ENCODE data around the gene CLSTN3. TPM values are rescaled to one million over a fixed set of nuclear protein-coding genes. Genes with fewer than 3 reads are reported as not detected.

The CLSTN3 gene
- total and polyA plus RNA-seq, 2 donors (not counting 1 experiment from before 2014, with no cell fraction given): 31.7 to 36.5 TPM

DNA sequence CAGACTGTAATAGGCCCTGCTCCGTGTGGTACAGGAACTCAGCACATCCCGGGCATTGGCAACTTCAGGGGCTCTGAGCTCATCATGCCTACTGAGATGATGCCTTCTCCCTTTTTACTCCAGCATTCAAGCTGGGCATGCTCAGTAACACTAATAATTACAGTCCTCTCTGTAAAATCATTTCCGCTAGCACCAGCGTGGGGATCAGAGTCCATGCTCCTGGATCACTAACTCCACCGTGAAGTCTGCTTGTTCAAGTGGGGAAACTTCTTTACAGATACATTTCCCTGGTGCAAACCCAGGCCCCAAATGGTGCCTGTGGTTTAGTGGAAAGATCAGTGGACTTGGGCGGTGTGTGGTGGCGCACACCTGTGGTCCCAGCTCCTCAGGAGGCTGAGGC is 16.7 kb downstream of the CLSTN3 start:
- Histone ChIP-seq H3K4me3 (ENCODE audit: control extremely low read depth in 1 of 5, extremely low read depth in 1 of 5, insufficient read depth in 1 of 5, low read depth in 2 of 5, low read length in 4 of 5) (no peak overlapping the region), H3K36me3 (replicated peaks in 1 of 2; ENCODE audit: control extremely low read depth in 1 of 2, control insufficient read depth in 1 of 2, extremely low read depth in 1 of 2, insufficient read depth in 2 of 2, low read length in 1 of 2) (peaks cover 1 to 27% of the 10 kb centered on the region in 2 experiments), H2AFZ (ENCODE audit: insufficient read depth, low read depth, low read length, poor library complexity, severe bottlenecking) (no peak overlapping the region), H3K79me2 (ENCODE audit: control insufficient read depth, insufficient read depth, low read length) (no peaks in the 10 kb centered on the region), H4K20me1 (ENCODE audit: control insufficient read depth, insufficient read depth, low read length, poor library complexity, severe bottlenecking) (no peaks in the 10 kb centered on the region), H3K4me1 (ENCODE audit: control insufficient read depth in 2 of 2, insufficient read depth in 2 of 2, low read length in 2 of 2) (no peaks in the 10 kb centered on the region), H3K4me2 (replicated peaks; ENCODE audit: low read depth, low read length, poor library complexity, severe bottlenecking) (no peak overlapping the region), H3K27ac (ENCODE audit: low read length in 2 of 2) (no peak overlapping the region), H3K9ac (ENCODE audit: low read length) (no peak overlapping the region), H3K9me3 (ENCODE audit: control extremely low read depth in 1 of 3, control insufficient read depth in 2 of 3, insufficient read depth in 1 of 3, low read length in 2 of 3) (no peaks in the 10 kb centered on the region), H3K27me3 (replicated peaks in 1 of 4; ENCODE audit: control extremely low read depth in 1 of 4, control insufficient read depth in 3 of 4, insufficient read depth in 4 of 4, low read length in 3 of 4) (no peaks in the 10 kb centered on the region)
- ChIA-PET POLR2A (no interaction called here), CTCF (interaction anchor here (0.9 to 1.2 kb wide), 3 partner anchors 8 to 24 kb away, joined by 3 read pairs; no protein-coding TSS in a partner anchor)
- Mint-ChIP-seq H3K9me3 (ENCODE audit: insufficient read depth) (no peaks in the 10 kb centered on the region), H3K4me3 (no peak overlapping the region), H3K27me3 (no peaks in the 10 kb centered on the region), H3K4me1 (peaks cover under 1% of the 10 kb centered on the region), H3K27ac (no peak overlapping the region)
- TF ChIP-seq, protein P1, sequence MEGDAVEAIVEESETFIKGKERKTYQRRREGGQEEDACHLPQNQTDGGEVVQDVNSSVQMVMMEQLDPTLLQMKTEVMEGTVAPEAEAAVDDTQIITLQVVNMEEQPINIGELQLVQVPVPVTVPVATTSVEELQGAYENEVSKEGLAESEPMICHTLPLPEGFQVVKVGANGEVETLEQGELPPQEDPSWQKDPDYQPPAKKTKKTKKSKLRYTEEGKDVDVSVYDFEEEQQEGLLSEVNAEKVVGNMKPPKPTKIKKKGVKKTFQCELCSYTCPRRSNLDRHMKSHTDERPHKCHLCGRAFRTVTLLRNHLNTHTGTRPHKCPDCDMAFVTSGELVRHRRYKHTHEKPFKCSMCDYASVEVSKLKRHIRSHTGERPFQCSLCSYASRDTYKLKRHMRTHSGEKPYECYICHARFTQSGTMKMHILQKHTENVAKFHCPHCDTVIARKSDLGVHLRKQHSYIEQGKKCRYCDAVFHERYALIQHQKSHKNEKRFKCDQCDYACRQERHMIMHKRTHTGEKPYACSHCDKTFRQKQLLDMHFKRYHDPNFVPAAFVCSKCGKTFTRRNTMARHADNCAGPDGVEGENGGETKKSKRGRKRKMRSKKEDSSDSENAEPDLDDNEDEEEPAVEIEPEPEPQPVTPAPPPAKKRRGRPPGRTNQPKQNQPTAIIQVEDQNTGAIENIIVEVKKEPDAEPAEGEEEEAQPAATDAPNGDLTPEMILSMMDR (IDR thresholded peaks at IDR 0.05): no peak
- no peak for TF ChIP-seq EZH2 (IDR thresholded peaks at IDR 0.05; ENCODE audit: borderline replicate concordance, insufficient read depth, low read depth, low read length, poor library complexity, severe bottlenecking)
- ATAC-seq (ENCODE audit: low read depth) (no peak), DNase-seq (no peak)
- intact Hi-C loops (cut with micrococcal nuclease): no loop called here
- 98% methylated on average over 7 of the region's 7 CpGs for WGBS (ENCODE audit: insufficient coverage)

DNA sequence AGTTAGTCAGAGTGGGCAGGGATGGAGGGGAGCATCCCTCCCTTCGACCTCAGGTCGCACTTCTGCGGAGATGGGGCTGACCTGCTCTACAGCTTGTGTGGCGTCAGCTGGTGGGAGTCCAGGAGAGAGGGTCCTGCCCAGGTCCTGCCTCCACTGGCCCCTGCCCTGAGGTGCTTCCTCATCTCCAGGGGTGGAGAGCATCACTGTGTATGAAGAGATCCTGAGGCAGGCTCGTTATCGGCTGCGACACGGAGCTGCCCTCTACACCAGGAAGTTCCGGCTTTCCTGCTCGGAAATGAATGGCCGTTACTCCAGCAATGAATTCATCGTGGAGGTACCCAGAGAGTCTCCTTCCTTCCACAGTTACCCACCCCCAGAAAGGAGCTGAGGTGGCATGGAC is 20.2 kb downstream of the CLSTN3 start:
- no peak for ATAC-seq (ENCODE audit: low read depth)
- Mint-ChIP-seq H3K27ac (no peak overlapping the region), H3K27me3 (no peaks in the 10 kb centered on the region), H3K4me1 (no peaks in the 10 kb centered on the region), H3K4me3 (no peak overlapping the region), H3K9me3 (ENCODE audit: insufficient read depth) (no peaks in the 10 kb centered on the region)
- no peaks in the 10 kb centered on the region for H3K79me2 ChIP-seq (ENCODE audit: control insufficient read depth, insufficient read depth, low read length)
- H3K4me3 ChIP-seq (ENCODE audit: control extremely low read depth in 1 of 5, extremely low read depth in 1 of 5, insufficient read depth in 1 of 5, low read depth in 2 of 5, low read length in 4 of 5): no peak overlapping the region
- WGBS (ENCODE audit: insufficient coverage): 95% methylated on average over 7 of the region's 12 CpGs
- DNase-seq: no peak
- ChIA-PET CTCF (interaction anchor here (0.7 to 1.6 kb wide), 2 partner anchors 9 to 14 kb away, joined by 3 to 8 read pairs; no protein-coding TSS in a partner anchor), POLR2A (no interaction called here)
- H3K27ac ChIP-seq (ENCODE audit: low read length in 2 of 2): no peak overlapping the region
- H3K9ac ChIP-seq (ENCODE audit: low read length): no peak overlapping the region
- H3K4me2 ChIP-seq (replicated peaks; ENCODE audit: low read depth, low read length, poor library complexity, severe bottlenecking): no peak overlapping the region
- no peaks in the 10 kb centered on the region for H3K27me3 ChIP-seq (replicated peaks in 1 of 4; ENCODE audit: control extremely low read depth in 1 of 4, control insufficient read depth in 3 of 4, insufficient read depth in 4 of 4, low read length in 3 of 4)
- H3K9me3 ChIP-seq (ENCODE audit: control extremely low read depth in 1 of 3, control insufficient read depth in 2 of 3, insufficient read depth in 1 of 3, low read length in 2 of 3): no peaks in the 10 kb centered on the region
- TF ChIP-seq EZH2 (IDR thresholded peaks at IDR 0.05; ENCODE audit: borderline replicate concordance, insufficient read depth, low read depth, low read length, poor library complexity, severe bottlenecking): no peak
- TF ChIP-seq, protein P1 (IDR thresholded peaks at IDR 0.05): no peak
- H3K4me1 ChIP-seq (ENCODE audit: control insufficient read depth in 2 of 2, insufficient read depth in 2 of 2, low read length in 2 of 2): no peaks in the 10 kb centered on the region
- no peak overlapping the region for H2AFZ ChIP-seq (ENCODE audit: insufficient read depth, low read depth, low read length, poor library complexity, severe bottlenecking)
- H4K20me1 ChIP-seq (ENCODE audit: control insufficient read depth, insufficient read depth, low read length, poor library complexity, severe bottlenecking): no peaks in the 10 kb centered on the region
- peaks cover 1 to 28% of the 10 kb centered on the region in 2 experiments for H3K36me3 ChIP-seq (replicated peaks in 1 of 2; ENCODE audit: control extremely low read depth in 1 of 2, control insufficient read depth in 1 of 2, extremely low read depth in 1 of 2, insufficient read depth in 2 of 2, low read length in 1 of 2)
- intact Hi-C loops (cut with micrococcal nuclease): no loop called here
